ENCODE measurements around the gene SUGP2. TPM values are rescaled to one million over a fixed set of nuclear protein-coding genes. Genes with fewer than 3 reads are reported as not detected.

SUGP2 gene
- total RNA-seq, 1 experiment from 2014 or later = 48.9 TPM

- Histone ChIP-seq H3K4me2 (ENCODE audit: low read length) (no peak overlapping the region), H2AFZ (ENCODE audit: low read length) (no peak overlapping the region)
- CTCF ChIA-PET = no interaction called here
Observed at GRCh38 chr19:18961767-18962620, 71.3 kb downstream of the SUGP2 start.

GRCh38 chr19:18960370-18960769 is 72.9 kb downstream of the SUGP2 start:
- Histone ChIP-seq H3K4me2 (ENCODE audit: low read length) (no peak overlapping the region), H2AFZ (ENCODE audit: low read length) (no peak overlapping the region), H3K9me2 (replicated peaks; ENCODE audit: low read length) (no peaks in the 10 kb centered on the region), H3K79me2 (ENCODE audit: low read length) (no peaks in the 10 kb centered on the region), H3K4me1 (ENCODE audit: insufficient read depth, low read length) (no peaks in the 10 kb centered on the region), H3F3A (ENCODE audit: low read length, unreplicated experiment) (no peaks in the 10 kb centered on the region), H3K36me3 (ENCODE audit: low read depth, low read length) (no peaks in the 10 kb centered on the region), H3K4me3 (ENCODE audit: low read length) (no peak overlapping the region), H3K9ac (ENCODE audit: low read length) (no peak overlapping the region), H3K9me3 (ENCODE audit: low read length) (no peaks in the 10 kb centered on the region), H3K27ac (ENCODE audit: low read length) (no peak overlapping the region), H4K20me1 (ENCODE audit: low read length) (no peaks in the 10 kb centered on the region), H3K27me3 (ENCODE audit: low read length) (no peaks in the 10 kb centered on the region)
- DNase-seq (no peak), ATAC-seq (no peak)
- intact Hi-C loops (cut with micrococcal nuclease) = no loop called here
- CTCF ChIA-PET = no interaction called here
- POLR2A ChIA-PET (ENCODE audit: unreplicated experiment) = no interaction called here
- BruUV-seq (replicated peaks) = no TSS peak
- TF ChIP-seq EZH2 (IDR thresholded peaks at IDR 0.05; ENCODE audit: low read length, unreplicated experiment) (no peak), CTCF (conservative IDR thresholded peaks at IDR 0.05; ENCODE audit: low read depth, low read length) (no peak), EZH2phosphoT487 (IDR thresholded peaks at IDR 0.05; ENCODE audit: borderline replicate concordance, low read length) (no peak)

More at GRCh38 chr19:18961767-18962620, 71.3 kb downstream of the SUGP2 start:
- peak; percentile 2 for DNase-seq
- Histone ChIP-seq H3K4me3 (ENCODE audit: low read length) (no peak overlapping the region), H3K9ac (ENCODE audit: low read length) (no peak overlapping the region), H3K4me1 (ENCODE audit: insufficient read depth, low read length) (no peaks in the 10 kb centered on the region), H4K20me1 (ENCODE audit: low read length) (no peaks in the 10 kb centered on the region), H3K27me3 (ENCODE audit: low read length) (no peaks in the 10 kb centered on the region), H3K9me2 (replicated peaks; ENCODE audit: low read length) (no peaks in the 10 kb centered on the region), H3K36me3 (ENCODE audit: low read depth, low read length) (no peaks in the 10 kb centered on the region), H3K9me3 (ENCODE audit: low read length) (no peaks in the 10 kb centered on the region), H3K79me2 (ENCODE audit: low read length) (no peaks in the 10 kb centered on the region), H3F3A (ENCODE audit: low read length, unreplicated experiment) (no peaks in the 10 kb centered on the region), H3K27ac (ENCODE audit: low read length) (no peak overlapping the region)
- intact Hi-C loops (cut with micrococcal nuclease) = no loop called here
- no peak for ATAC-seq
- no TSS peak for BruUV-seq (replicated peaks)
- POLR2A ChIA-PET (ENCODE audit: unreplicated experiment) = no interaction called here
- TF ChIP-seq CTCF (conservative IDR thresholded peaks at IDR 0.05; ENCODE audit: low read depth, low read length) (no peak), EZH2 (IDR thresholded peaks at IDR 0.05; ENCODE audit: low read length, unreplicated experiment) (no peak)

GRCh38 chr19:18955042-18955441 is 78.3 kb downstream of the SUGP2 start:
- Histone ChIP-seq H3K79me2 (ENCODE audit: low read length) (no peaks in the 10 kb centered on the region), H3K9me3 (ENCODE audit: low read length) (no peaks in the 10 kb centered on the region), H3K36me3 (ENCODE audit: low read depth, low read length) (no peaks in the 10 kb centered on the region), H3K4me2 (ENCODE audit: low read length) (no peak overlapping the region), H3K9me2 (replicated peaks; ENCODE audit: low read length) (no peaks in the 10 kb centered on the region), H4K20me1 (ENCODE audit: low read length) (no peaks in the 10 kb centered on the region), H3K27ac (ENCODE audit: low read length) (no peak overlapping the region), H3K4me3 (ENCODE audit: low read length) (no peak overlapping the region), H2AFZ (ENCODE audit: low read length) (no peak overlapping the region), H3K9ac (ENCODE audit: low read length) (no peak overlapping the region), H3K27me3 (ENCODE audit: low read length) (no peaks in the 10 kb centered on the region), H3F3A (ENCODE audit: low read length, unreplicated experiment) (no peaks in the 10 kb centered on the region), H3K4me1 (ENCODE audit: insufficient read depth, low read length) (peaks cover 6% of the 10 kb centered on the region)
- CTCF ChIA-PET = no interaction called here
- BruUV-seq (replicated peaks) = no TSS peak
- TF ChIP-seq CTCF (conservative IDR thresholded peaks at IDR 0.05; ENCODE audit: low read depth, low read length) (no peak), EZH2 (IDR thresholded peaks at IDR 0.05; ENCODE audit: low read length, unreplicated experiment) (no peak), EZH2phosphoT487 (IDR thresholded peaks at IDR 0.05; ENCODE audit: borderline replicate concordance, low read length) (no peak)
- intact Hi-C loops (cut with micrococcal nuclease) = no loop called here
- POLR2A ChIA-PET (ENCODE audit: unreplicated experiment) = no interaction called here
- no peak for ATAC-seq
- DNase-seq = no peak

Measured in PC-3 (cell line).